Activated T-helper 2 cell treated with anti-CD3 and anti-CD28 coated beads, Interferon-gamma antibody, Interleukin-2, Interleukin-4, amounts not matched to agents 10 μg/mL and 5 μg/mL and 100 μg/mL, durations not matched to agents 14 hours and 24 hours and 36 hours (primary cell): Measurements from ENCODE around the gene VHLL. TPM values are rescaled to one million over a fixed set of nuclear protein-coding genes. Genes with fewer than 3 reads are reported as not detected.

Source experiments
- DNase-seq: peaks from one replicate; pipeline ENCODE4 v3.0.0; 2021; ENCODE audit warnings: low spot score
- H3K27ac Mint-ChIP-seq: one replicate; pipeline ENCODE4 v1.8.0; 2021; ENCODE audit warnings: mixed read lengths
- H3K27me3 Mint-ChIP-seq: one replicate; pipeline ENCODE4 v1.8.0; 2021; ENCODE audit warnings: low read depth, mixed read lengths
- H3K36me3 Mint-ChIP-seq: one replicate; pipeline ENCODE4 v1.8.0; 2021; ENCODE audit warnings: low read depth, mixed read lengths
- H3K4me1 Mint-ChIP-seq: one replicate; pipeline ENCODE4 v1.8.0; 2021; ENCODE audit warnings: low read depth, mixed read lengths
- H3K4me3 Mint-ChIP-seq: one replicate; pipeline ENCODE4 v1.8.0; 2021; ENCODE audit warnings: low read depth, mild to moderate bottlenecking, moderate library complexity, mixed read lengths
- H3K9me3 Mint-ChIP-seq: one replicate; pipeline ENCODE4 v1.8.0; 2021; ENCODE audit warnings: mixed read lengths
- intact Hi-C: fragments of 100-400 bp; cut with micrococcal nuclease; formaldehyde crosslinking; loops from one replicate; pipeline ENCODE4 v1.15.1; 2023
- total RNA-seq: library from RNA; stranded (reverse); gene quantifications from 2 replicates; pipeline ENCODE4 v1.2.3, GENCODE V29; 2022

VHLL gene
- total RNA-seq, 1 donor from 2014 or later = not detected

DNA sequence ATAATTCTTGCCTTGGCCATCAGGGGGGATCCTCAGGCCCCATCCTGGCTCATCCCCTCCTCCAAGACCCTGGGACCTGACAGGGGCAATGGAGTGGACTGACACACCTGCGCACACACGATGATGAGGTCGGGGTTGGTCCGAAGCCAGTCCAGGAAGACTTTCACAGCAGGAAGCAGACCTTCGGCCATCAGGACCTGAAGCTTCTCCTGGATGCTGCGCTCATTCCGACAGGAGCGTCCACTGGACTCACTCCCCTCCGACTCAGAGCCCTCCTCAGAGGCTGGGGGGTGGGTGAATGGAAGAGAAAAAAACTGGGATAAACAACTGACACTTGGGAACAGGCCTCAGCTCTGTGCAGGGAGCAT is 35.8 kb downstream of the VHLL start:
- Mint-ChIP-seq H3K27me3 (no peaks in the 10 kb centered on the region), H3K36me3 (peaks cover 84% of the 10 kb centered on the region), H3K27ac (no peak overlapping the region), H3K9me3 (no peaks in the 10 kb centered on the region), H3K4me3 (no peak overlapping the region), H3K4me1 (peaks cover under 1% of the 10 kb centered on the region)
- intact Hi-C loops = no loop called here
- no peak for DNase-seq

DNA sequence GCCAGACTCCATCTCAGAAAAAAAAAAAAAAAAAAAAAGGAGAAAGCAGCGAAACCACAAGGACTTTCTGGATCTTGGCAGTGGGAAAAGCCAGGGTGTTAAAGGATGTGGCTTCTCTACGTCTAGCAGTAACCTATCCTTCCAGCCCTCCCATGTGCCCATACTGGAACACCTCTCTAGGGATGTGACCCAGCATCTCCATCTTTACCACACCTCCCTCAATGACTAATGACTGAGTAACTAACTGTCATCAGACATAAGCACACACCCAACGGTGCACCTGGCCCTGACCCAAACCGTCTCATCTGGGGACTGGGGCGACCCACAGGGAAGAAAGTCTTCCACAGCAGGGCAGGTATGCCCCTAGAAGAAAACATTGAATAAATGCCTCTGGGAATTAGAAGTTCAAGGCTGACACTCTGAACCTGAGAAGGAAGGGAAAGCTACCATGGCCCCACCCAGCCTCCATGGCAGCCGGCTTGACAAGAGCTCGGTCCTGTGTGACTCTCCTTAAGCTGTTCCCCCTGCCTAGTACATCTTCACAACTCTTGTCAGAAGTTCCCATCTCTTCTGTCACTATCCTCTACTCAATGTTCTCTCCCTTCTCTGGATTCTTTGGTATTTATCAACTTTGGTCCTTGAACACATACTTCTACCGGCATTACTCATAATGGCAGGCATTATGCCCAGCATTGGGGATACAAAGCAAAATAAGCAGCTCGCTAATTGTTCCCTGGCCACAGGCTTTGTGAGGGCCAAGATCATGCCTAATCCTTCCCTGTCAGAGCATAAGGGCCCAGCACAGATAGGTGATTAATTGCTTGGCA is 36.4 kb downstream of the VHLL start:
- Mint-ChIP-seq H3K9me3 (no peaks in the 10 kb centered on the region), H3K27me3 (no peaks in the 10 kb centered on the region)
- intact Hi-C loops = no loop called here

DNA sequence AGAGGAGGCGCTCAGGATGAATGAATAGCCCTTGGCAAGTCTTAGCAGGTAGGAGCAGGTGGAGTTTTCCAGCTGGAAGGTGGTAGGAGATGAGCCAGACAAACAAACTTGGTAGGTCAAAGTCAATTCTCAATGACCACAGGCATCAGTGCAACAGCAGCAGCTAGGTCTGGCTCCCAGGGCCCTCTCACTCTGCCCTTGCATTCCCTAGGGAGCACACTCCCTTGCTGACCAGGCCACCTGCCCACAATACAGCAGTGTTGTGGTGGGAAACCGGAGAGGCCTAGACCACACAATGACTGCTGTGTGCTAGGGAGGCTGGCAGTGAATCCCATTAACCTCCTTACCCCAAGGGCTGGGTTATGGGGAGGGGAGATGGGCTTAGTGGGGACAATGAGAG is 38.2 kb downstream of the VHLL start:
- no peaks in the 10 kb centered on the region for H3K9me3 Mint-ChIP-seq
- peaks cover 10% of the 10 kb centered on the region for H3K4me1 Mint-ChIP-seq
- no peaks in the 10 kb centered on the region for H3K27me3 Mint-ChIP-seq
- intact Hi-C loops = no loop called here
- peak overlapping the region; percentile 29 for H3K27ac Mint-ChIP-seq
- H3K4me3 Mint-ChIP-seq = no peak overlapping the region
- no peak for DNase-seq
- H3K36me3 Mint-ChIP-seq = peaks cover 81% of the 10 kb centered on the region

More for the DNA sequence above, 36.4 kb downstream of the VHLL start:
- Mint-ChIP-seq H3K4me1 (peaks cover 7% of the 10 kb centered on the region), H3K4me3 (no peak overlapping the region), H3K27ac (no peak overlapping the region), H3K36me3 (peaks cover 84% of the 10 kb centered on the region)
- DNase-seq = no peak

DNA sequence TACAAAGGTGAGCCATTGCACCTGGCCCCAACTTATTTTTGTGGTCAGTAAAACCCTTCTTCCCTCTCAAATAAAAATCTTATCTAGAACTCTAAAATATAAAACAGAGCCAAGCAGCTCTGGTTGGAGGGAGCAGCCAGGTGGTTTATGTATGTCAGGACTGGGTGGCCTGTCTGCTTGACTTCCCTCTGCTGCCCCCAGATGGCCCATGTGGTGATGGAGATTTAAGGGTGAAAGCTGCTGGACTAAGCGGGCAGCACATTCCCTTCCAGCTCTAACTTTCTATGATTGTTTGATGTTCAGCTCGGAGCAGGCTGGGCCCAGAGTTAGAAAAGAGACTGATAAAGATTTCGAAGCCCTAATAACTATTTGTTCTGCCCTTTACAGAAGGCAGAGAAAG is 39.3 kb downstream of the VHLL start:
- peaks cover 10% of the 10 kb centered on the region for H3K4me1 Mint-ChIP-seq
- intact Hi-C loops = no loop called here
- no peak overlapping the region for H3K27ac Mint-ChIP-seq
- H3K27me3 Mint-ChIP-seq = no peaks in the 10 kb centered on the region
- H3K36me3 Mint-ChIP-seq = peaks cover 74% of the 10 kb centered on the region
- no peak for DNase-seq
- H3K4me3 Mint-ChIP-seq = no peak overlapping the region
- no peaks in the 10 kb centered on the region for H3K9me3 Mint-ChIP-seq

DNA sequence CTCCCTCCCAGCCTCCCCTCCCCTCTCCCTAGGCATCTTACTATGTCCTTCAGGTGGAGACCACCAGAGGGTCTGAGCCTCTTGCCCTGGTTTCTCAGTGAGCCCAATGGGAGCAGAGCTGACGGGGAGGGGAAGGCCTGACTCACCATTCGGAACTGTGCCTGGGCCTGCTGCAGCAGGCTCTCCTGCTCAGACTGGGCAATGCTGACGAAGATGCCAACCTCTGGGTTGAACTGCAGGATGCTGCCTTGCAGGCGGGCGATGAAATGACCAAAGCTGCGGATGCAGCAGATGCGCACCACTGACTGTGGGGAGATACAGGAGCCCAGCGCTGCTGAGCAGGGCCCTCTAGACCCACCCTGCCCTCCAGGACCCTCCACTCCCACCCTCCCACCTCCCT is 40.2 kb downstream of the VHLL start:
- no peaks in the 10 kb centered on the region for H3K9me3 Mint-ChIP-seq
- H3K36me3 Mint-ChIP-seq = peaks cover 71% of the 10 kb centered on the region
- intact Hi-C loops = no loop called here
- H3K27me3 Mint-ChIP-seq = no peaks in the 10 kb centered on the region
- H3K4me3 Mint-ChIP-seq = no peak overlapping the region
- no peak overlapping the region for H3K27ac Mint-ChIP-seq
- H3K4me1 Mint-ChIP-seq = peaks cover 10% of the 10 kb centered on the region
- no peak for DNase-seq

DNA sequence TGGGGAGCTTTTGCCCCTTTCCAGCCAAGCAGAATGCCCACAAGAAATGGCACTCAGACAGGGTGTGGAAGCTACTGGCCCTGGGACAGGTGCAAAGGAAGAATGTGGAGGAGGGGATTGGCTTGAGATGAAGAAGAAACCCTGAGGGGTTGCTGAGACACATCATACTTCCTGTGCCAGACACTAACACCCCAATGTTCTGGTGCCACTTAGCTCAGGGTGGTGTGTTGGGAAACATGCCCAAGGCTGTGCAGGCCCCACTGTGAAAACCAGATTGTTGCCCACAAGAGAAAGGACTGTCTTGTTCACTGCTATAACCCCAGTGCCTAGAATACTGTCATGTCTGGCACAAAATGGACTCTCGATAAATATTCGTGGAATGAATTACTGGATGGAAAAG is 41.4 kb downstream of the VHLL start:
- H3K27me3 Mint-ChIP-seq = no peaks in the 10 kb centered on the region
- no peaks in the 10 kb centered on the region for H3K9me3 Mint-ChIP-seq
- H3K4me1 Mint-ChIP-seq = peaks cover 15% of the 10 kb centered on the region
- H3K4me3 Mint-ChIP-seq = no peak overlapping the region
- intact Hi-C loops = no loop called here
- H3K36me3 Mint-ChIP-seq = peaks cover 69% of the 10 kb centered on the region
- H3K27ac Mint-ChIP-seq = peak overlapping the region; percentile 49
- DNase-seq = no peak

DNA sequence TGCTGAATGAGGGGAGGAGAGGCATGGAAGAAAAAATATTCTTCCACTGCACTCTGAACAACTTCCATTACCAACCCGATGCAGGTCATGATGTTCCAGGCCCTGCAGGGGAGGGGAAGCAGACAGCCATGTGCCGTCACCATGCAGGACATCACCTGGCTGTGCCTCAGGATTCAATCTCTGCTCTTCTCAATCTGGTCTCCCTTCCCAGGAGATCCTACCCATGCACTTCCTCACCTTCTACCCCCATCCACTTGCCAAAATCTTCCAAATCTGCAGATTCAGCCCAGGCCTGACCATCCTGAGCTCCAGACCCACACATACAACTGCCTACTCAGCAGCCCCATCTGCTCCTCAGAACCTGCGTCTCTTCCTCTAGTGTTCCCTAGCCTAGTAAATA is 45.5 kb downstream of the VHLL start:
- H3K36me3 Mint-ChIP-seq = peaks cover 74% of the 10 kb centered on the region
- intact Hi-C loops = no loop called here
- H3K9me3 Mint-ChIP-seq = no peaks in the 10 kb centered on the region
- no peak overlapping the region for H3K27ac Mint-ChIP-seq
- no peak for DNase-seq
- no peaks in the 10 kb centered on the region for H3K27me3 Mint-ChIP-seq
- H3K4me3 Mint-ChIP-seq = no peak overlapping the region
- peaks cover 21% of the 10 kb centered on the region for H3K4me1 Mint-ChIP-seq

DNA sequence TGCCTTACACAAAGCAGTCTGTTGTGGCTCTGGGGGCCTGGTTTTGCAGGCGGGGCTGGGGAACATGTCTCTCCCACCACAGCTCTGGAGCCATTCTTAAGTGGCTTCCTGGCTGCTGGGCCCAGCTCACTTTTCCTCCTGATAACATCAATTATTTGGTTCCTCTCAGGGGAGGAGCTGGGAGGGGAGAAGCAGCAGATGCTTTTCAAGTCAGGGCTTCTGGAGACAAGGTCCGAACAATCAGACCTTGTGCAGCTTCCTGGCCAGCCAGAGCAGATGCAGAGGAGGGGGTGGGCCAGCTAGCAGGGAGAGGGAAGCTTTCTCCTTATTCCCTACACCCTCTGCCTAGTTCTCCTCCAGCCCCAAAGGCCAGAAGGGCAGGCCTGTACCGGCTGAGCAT is 47.6 kb downstream of the VHLL start:
- peaks cover 57% of the 10 kb centered on the region for H3K36me3 Mint-ChIP-seq
- peaks cover 11% of the 10 kb centered on the region for H3K4me1 Mint-ChIP-seq
- H3K9me3 Mint-ChIP-seq = no peaks in the 10 kb centered on the region
- intact Hi-C loops = no loop called here
- no peak overlapping the region for H3K4me3 Mint-ChIP-seq
- DNase-seq = no peak
- H3K27me3 Mint-ChIP-seq = no peaks in the 10 kb centered on the region
- H3K27ac Mint-ChIP-seq = no peak overlapping the region

DNA sequence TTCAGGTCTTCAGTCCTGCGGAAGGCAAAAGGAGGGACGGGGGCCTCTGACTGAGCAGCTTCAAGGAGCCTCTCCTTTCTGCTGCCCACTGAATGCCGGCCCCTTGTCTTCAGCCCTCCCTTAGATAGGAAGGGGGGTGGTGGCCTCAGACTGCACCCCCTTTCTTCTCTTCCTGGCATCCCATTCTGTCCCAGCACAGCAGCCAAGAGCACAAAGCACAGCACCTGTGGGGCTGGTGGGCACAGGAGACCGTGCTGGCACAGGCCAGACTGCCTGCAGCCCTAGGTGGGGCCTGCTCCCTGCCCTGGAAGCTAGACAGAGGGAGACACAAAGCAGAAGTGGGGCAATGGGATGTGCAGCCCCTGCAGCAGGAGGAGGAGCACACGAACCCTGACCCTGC is 49.5 kb downstream of the VHLL start:
- Mint-ChIP-seq H3K4me1 (peaks cover 21% of the 10 kb centered on the region), H3K36me3 (peaks cover 49% of the 10 kb centered on the region), H3K27ac (no peak overlapping the region), H3K9me3 (no peaks in the 10 kb centered on the region), H3K4me3 (no peak overlapping the region), H3K27me3 (no peaks in the 10 kb centered on the region)
- DNase-seq = no peak
- intact Hi-C loops = no loop called here

Other genes with a start within 250 kb of the VHLL start
- 71.3 and 73.3 TPM in 2 replicates for gene UBQLN4, start 245.5 kb downstream of the VHLL start, total RNA-seq
- 71.0 and 72.5 TPM in 2 replicates for gene LAMTOR2, start 244.5 kb downstream of the VHLL start, total RNA-seq
- 0.18 and 0.21 TPM in 2 replicates for gene RAB25, start 238.1 kb downstream of the VHLL start, total RNA-seq
- gene MEX3A, start 216.8 kb downstream of the VHLL start, total RNA-seq = 1.2 and 1.6 TPM in 2 replicates
- 246 and 247 TPM in 2 replicates for gene LMNA, start 184.6 kb downstream of the VHLL start, total RNA-seq
- gene SEMA4A, start 145.7 kb downstream of the VHLL start, total RNA-seq = 128 and 132 TPM in 2 replicates
- 62.6 and 63.7 TPM in 2 replicates for gene SLC25A44, start 105.2 kb downstream of the VHLL start, total RNA-seq
- 115 and 117 TPM in 2 replicates for gene PMF1, start 86.3 kb downstream of the VHLL start, total RNA-seq
- gene BGLAP, start 57.1 kb downstream of the VHLL start, total RNA-seq = 1.7 and 2.2 TPM in 2 replicates
- 5.8 and 7.1 TPM in 2 replicates for gene PAQR6, start 51.3 kb downstream of the VHLL start, total RNA-seq
- gene SMG5, start 16.5 kb downstream of the VHLL start, total RNA-seq = 83.2 and 89.3 TPM in 2 replicates
- 6.8 and 7.8 TPM in 2 replicates for gene TMEM79, start 15.0 kb downstream of the VHLL start, total RNA-seq
- gene GLMP, start 3.6 kb downstream of the VHLL start, total RNA-seq = 19.1 and 19.8 TPM in 2 replicates
- gene CCT3, start 39.0 kb upstream of the VHLL start, total RNA-seq = 504 and 517 TPM in 2 replicates
- gene TSACC, start 39.2 kb upstream of the VHLL start, total RNA-seq = 0.39 TPM in 1 of 2 replicates, not detected in the other
- not detected in 2 replicates for gene RHBG, start 69.9 kb upstream of the VHLL start, total RNA-seq
- 37.9 and 42.1 TPM in 2 replicates for gene MEF2D, start 201.5 kb upstream of the VHLL start, total RNA-seq